Upper lobe of right lung (tissue), 1 donor: ENCODE measurements around the gene GOLGA6L7. TPM values are rescaled to one million over a fixed set of nuclear protein-coding genes. Genes with fewer than 3 reads are reported as not detected.
"Not testable (repeated sequence)": the region's sequence is repeated elsewhere in the genome, so short reads cannot be mapped to it uniquely, and the experiment has no call there.

Experiments
- ATAC-seq: fragments of 200-7000 bp; cut with Tn5 transposase; one replicate; pipeline ENCODE4 v1.9.1; 2020; ENCODE audit warnings: mild to moderate bottlenecking, moderate library complexity
- DNase-seq: peaks from one replicate; pipeline ENCODE4 v3.0.0-alpha.2; 2020
- H3K27ac ChIP-seq: fragments of 200-600 bp; one replicate; pipeline ENCODE4 v1.8.0; 2022
- H3K27me3 ChIP-seq: fragments of 200-600 bp; one replicate; pipeline ENCODE4 v1.8.0; 2022; ENCODE audit warnings: mild to moderate bottlenecking
- H3K36me3 ChIP-seq: fragments of 200-600 bp; one replicate; pipeline ENCODE4 v1.8.0; 2022
- H3K4me1 ChIP-seq: fragments of 200-600 bp; one replicate; pipeline ENCODE4 v1.8.0; 2022
- H3K4me3 ChIP-seq: fragments of 200-600 bp; one replicate; pipeline ENCODE4 v1.8.0; 2022; ENCODE audit warnings: mild to moderate bottlenecking
- H3K9me3 ChIP-seq: fragments of 200-600 bp; one replicate; pipeline ENCODE4 v1.8.0; 2022
- CTCF ChIP-seq: fragments of 200-600 bp; IDR thresholded peaks from one replicate; pipeline ENCODE4 v1.8.0; 2022; ENCODE audit warnings: antibody characterized with exemption
- intact Hi-C: fragments of 100-400 bp; cut with DNase I; formaldehyde crosslinking; loops from one replicate; pipeline ENCODE4 v1.11.0; 2022
- total RNA-seq: library from RNA; stranded (reverse); fragmentation: NEBNext Ultra II Directional; extraction: Animal tissue kit (Norgen Biotek cat#: 25700); gene quantifications from one replicate; pipeline ENCODE4 v1.2.1, GENCODE V29; 2021
- donor health status: DM: no; HTN: yes; CAD: no; lungs with severe emphysema.

GOLGA6L7 gene
- total RNA-seq, 1 donor from 2014 or later, result not detected

GRCh38 chr15:28892789-28893610 is 44.6 kb upstream of the GOLGA6L7 start:
- Histone ChIP-seq H3K4me1 (no peaks in the 10 kb centered on the region), H3K4me3 (no peak overlapping the region), H3K9me3 (no peaks in the 10 kb centered on the region), H3K27me3 (no peaks in the 10 kb centered on the region), H3K36me3 (no peaks in the 10 kb centered on the region), H3K27ac (no peak overlapping the region)
- TF ChIP-seq CTCF, result no peak
- ATAC-seq, result no peak
- DNase-seq, result no peak
- intact Hi-C loops, result no loop called here

- DNase-seq, result no peak
- TF ChIP-seq CTCF, result no peak
- H3K4me1 ChIP-seq, result no peaks in the 10 kb centered on the region
- H3K27ac ChIP-seq, result no peak overlapping the region
- H3K36me3 ChIP-seq, result no peaks in the 10 kb centered on the region
- peaks cover 14% of the 10 kb centered on the region for H3K27me3 ChIP-seq
- no peaks in the 10 kb centered on the region for H3K9me3 ChIP-seq
- intact Hi-C loops, result no loop called here
- ATAC-seq, result no peak
- no peak overlapping the region for H3K4me3 ChIP-seq
These were observed 43.1 kb upstream of the GOLGA6L7 start for GRCh38 chr15:28891588-28891987.

- H3K36me3 ChIP-seq, result no peaks in the 10 kb centered on the region
- peaks cover 17% of the 10 kb centered on the region for H3K27me3 ChIP-seq
- intact Hi-C loops, result no loop called here
- no peak overlapping the region for H3K27ac ChIP-seq
- no peak overlapping the region for H3K4me3 ChIP-seq
- no peaks in the 10 kb centered on the region for H3K9me3 ChIP-seq
- ATAC-seq (no peak), DNase-seq (no peak)
- no peaks in the 10 kb centered on the region for H3K4me1 ChIP-seq
- no peak for TF ChIP-seq CTCF
These were observed 42.5 kb upstream of the GOLGA6L7 start for GRCh38 chr15:28890711-28891495.

DNA sequence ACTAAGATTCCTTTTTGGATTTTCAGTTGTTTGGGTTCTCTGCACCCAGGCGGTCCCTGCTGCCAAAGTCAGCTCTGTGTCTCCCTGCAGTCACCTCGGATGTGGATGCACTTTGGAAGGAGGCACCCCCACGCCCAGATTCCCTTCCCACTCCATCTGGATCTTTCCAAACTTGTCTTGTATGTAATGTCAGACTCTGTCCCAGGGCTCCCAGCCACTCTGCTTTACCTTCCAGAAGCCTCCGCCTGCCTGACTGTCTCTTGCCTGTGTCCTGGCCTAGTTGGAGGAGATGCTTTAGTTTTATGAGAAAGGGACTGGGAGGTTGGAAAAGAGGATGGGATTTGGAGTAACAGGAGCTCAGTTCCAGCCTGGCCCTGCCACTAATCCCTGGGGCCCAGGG is 41.8 kb upstream of the GOLGA6L7 start:
- H3K9me3 ChIP-seq, ATAC-seq, intact Hi-C loops, H3K36me3 ChIP-seq, H3K4me3 ChIP-seq, DNase-seq, H3K27ac ChIP-seq, H3K4me1 ChIP-seq: not testable (repeated sequence)
- H3K27me3 ChIP-seq, result peaks cover 21% of the 10 kb centered on the region

DNA sequence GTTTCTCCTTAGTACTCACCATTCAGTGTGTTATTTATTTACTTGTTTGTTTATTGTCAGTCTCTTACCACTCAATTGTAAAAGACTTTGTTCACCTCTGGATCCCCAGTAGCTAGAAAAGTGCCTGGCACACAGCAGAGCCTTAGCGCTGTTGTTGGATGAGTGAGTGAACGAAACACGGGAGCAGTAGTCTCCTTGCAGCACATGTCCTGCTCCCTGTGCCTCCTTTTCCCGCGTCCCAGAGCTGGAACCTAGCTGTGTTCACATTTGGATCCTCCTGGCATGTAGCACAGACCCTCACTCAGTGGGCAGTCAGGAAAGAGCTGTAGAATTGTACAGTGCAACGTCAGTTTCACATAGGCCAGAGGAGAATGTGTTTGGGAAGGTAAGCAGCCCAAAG is 41.4 kb upstream of the GOLGA6L7 start:
- H3K9me3 ChIP-seq, H3K27ac ChIP-seq, DNase-seq, H3K4me3 ChIP-seq, ATAC-seq, intact Hi-C loops, H3K36me3 ChIP-seq, H3K4me1 ChIP-seq: not testable (repeated sequence)
- peaks cover 25% of the 10 kb centered on the region for H3K27me3 ChIP-seq

DNA sequence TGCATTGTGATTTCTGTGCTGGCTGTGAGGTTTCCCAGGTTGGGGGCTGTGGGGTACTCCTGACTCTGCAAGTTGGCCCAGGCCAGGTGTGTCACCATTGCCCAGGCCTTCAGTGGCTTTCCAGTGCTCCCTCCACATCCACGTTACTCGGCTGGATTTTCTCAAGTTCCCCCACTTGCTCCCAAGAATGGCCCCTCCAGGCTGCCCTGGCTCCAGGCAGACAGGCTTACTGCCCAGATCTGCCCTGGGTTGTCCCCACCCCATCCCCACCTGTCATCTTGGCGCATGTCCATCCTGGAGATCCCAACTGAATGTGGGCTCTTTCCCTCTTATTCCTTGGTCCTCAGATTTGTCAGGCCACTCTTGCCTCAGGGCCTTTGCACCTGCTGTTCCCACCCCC is 40.9 kb upstream of the GOLGA6L7 start:
- Histone ChIP-seq H3K4me3 (no peak overlapping the region), H3K9me3 (no peaks in the 10 kb centered on the region), H3K4me1 (no peaks in the 10 kb centered on the region), H3K36me3 (no peaks in the 10 kb centered on the region), H3K27ac (no peak overlapping the region), H3K27me3 (peaks cover 29% of the 10 kb centered on the region)
- TF ChIP-seq CTCF, result no peak
- ATAC-seq (no peak), DNase-seq (no peak)
- intact Hi-C loops, result no loop called here
